T47D (cell line): ENCODE data around the gene TARDBP.
"Not testable (repeated sequence)": the region's sequence is repeated elsewhere in the genome, so short reads cannot be mapped to it uniquely, and the experiment has no call there.

Source experiments
- DNase-seq, 2 experiments: peaks; one replicate each; pipeline versions ENCODE4 v3.0.0 to v3.0.0-alpha.2; 2011 to 2012; ENCODE audit warnings: low read depth in 1 of 2, low spot score in 1 of 2
- JUND ChIP-seq: IDR thresholded peaks from 2 replicates; pipeline ENCODE4 v1.6.1; 2012; ENCODE audit warnings: low read depth
- in situ Hi-C: cut with HindIII; loops from 2 replicates; pipeline ENCODE4 v1.10.0; 2016; ENCODE audit warnings: low sequenced_read_pairs, low pct_unique_long_range_greater_than_20kb

TARDBP gene

DNA sequence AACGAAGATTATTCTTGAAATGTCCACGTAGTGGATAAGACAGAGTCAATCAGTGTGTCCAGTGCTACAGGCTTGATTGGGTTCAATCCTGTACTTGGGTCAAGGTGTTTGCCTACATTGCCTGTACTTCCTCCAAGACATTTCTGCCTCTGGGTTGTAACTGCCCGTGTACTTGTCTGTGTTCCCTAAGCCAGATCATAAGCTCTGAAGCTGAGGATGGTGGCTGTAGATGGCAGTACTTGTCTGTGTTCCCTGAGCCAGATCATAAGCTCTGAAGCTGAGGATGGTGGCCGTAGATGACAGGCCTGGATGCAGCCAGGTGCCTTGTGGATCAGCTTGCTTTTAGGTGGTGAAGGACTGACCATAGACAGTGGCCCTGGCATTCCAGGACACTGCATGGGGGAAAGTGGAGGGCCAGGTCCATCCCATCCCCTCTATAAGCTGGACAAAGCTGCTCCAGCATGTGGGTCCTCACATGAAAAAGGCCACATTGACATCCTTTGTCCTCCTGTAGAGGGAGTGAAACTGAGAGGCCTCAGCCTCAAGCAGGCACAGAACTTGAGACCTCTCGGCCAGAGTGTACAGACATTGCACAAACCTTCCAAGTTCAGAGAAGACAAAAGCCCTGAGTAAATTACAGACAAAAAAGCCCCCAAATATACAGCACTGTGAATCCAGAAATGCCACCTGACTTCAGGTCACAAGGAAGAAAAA, 49.4 kb downstream of the TARDBP start:
- in situ Hi-C loops: no loop called here

DNA sequence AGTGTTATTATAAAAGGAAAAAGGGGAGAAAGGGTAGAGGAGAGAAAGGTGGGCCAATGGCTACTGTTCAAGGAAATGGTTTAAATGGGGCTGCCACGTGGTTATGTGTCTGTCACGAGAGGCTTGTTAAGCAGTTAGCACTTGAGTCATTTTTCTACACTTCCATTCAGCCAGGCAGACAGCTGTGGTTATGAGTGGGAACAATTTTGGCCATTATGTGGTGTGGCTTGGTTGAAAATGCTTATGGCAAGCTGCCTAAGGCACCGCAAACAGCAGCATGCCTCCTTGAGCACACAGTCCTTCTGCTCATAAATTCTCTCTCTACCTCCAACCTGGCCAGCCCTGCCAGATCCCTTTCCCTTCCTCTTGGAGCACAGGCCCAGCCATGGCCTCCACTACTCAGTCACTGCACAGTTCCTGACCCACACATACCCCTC, 50.5 kb downstream of the TARDBP start:
- no peak for DNase-seq
- TF ChIP-seq JUND: no peak
- in situ Hi-C loops: no loop called here

More for the DNA sequence above, 49.4 kb downstream of the TARDBP start:
- peak in 1 of 2 experiments; percentile 32 for DNase-seq
- no peak for TF ChIP-seq JUND

DNA sequence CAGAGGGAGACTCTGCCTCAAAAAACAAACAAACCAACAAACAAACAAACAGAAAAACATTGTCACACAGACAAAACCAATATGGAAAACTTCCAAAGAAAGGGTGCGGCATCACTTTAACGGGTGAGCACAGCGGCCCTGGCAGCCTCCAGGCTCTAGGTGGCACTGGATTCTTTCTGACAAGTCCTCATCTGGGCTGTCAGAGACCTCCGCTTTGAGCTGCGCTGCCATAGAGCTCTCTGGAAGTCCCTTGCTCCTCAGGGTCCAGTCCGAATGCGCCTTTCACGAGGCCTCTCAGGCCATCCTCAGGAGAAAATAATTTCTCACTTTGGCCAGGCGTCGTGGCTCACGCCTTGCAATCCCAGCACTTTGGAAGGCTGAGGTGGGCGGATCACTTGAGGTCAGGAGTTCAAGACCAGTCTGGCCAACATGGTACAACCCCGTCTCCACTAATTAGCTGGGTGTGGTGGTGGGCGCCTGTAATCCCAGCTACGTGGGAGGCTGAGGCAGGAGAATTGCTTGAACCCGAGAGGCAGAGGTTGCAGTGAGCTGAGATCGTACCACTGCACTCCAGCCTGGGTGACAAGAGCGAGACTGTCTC, 51.6 kb downstream of the TARDBP start:
- in situ Hi-C loops: not testable (repeated sequence)
- DNase-seq: peak in 1 of 2 experiments; percentile 60

DNA sequence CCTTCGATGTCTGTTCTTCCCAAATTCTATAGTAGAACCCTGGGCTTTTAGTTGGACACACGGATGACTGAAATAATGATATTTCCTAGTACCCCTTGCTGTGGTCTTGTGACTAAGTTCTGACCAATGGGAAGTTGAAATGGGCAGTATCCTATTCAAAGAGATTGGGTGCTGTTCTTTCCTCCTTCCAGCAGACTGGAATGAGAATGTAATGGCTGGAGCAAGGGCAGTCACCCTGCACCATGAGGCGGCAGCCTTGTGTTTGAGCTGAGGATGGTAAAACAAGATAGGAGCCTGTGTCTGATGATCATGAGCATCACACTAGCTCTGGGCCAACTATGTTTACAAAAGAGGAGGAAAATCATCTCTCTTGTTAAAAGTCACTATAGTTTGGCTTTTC, 52.5 kb downstream of the TARDBP start:
- in situ Hi-C loops: no loop called here
- TF ChIP-seq JUND: no peak
- no peak for DNase-seq

DNA sequence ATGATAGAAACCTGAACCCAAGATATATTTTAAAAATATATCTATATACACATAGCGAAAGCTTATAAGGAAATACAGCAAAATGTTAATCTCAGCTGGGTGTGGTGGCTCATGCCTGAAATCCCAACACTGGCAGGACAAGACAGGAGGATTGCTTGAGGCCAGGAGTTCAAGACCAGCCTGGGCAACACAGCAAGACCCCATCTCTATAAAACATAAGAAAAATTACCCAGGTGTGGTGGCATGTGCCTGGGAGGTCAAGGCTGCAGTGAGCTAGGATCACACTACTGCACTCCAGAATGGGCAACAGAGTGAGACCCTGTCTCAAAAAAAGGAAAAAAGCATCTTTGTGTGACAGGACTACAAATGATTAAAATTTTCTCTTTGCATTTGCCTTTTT, 53.3 kb downstream of the TARDBP start:
- in situ Hi-C loops: no loop called here
- no peak for TF ChIP-seq JUND

DNA sequence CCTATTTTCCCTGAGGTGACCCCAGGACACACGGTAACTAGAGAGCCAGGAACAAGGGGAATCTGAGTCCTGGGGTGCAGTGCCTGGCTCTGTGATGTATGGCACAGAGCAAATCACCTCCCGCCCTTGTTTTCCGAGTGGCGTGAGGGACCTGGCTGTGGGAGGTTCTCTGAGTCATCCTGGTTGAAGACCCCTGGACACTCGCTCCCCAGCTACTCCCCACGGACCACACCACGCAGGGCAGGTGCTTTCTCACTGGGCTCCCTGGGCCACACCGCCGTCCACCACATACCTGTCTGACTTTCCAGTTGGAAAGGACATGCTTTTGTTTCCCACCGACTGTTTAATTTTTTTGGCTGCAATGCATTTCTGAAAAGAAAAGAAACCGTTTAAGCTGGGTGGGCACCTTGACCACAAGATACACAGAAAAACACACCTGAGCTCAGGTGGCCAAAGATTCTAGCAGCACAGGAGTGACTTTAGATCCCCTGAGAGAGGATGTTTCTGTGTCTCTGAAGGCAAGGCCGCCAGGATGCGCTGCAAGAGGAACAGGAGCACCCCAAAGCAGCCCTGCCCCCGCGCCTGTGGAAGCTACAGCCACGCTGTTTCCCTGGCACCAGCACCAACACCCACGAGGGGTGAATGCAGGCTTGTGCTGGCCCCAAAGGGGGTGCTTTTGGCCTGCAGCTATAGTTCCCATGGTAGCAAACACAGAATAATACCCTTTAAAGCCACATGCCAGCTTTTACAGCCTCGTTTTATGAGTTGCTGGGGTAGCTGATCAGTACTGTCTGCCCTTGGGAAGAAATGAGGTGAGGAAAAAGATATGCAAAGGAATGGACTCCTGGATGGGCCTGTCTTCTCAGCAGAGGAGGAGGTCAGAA, 55.5 kb downstream of the TARDBP start:
- TF ChIP-seq JUND: no peak
- in situ Hi-C loops: no loop called here
- no peak for DNase-seq

More for the DNA sequence above, 53.3 kb downstream of the TARDBP start:
- no peak for DNase-seq

DNA sequence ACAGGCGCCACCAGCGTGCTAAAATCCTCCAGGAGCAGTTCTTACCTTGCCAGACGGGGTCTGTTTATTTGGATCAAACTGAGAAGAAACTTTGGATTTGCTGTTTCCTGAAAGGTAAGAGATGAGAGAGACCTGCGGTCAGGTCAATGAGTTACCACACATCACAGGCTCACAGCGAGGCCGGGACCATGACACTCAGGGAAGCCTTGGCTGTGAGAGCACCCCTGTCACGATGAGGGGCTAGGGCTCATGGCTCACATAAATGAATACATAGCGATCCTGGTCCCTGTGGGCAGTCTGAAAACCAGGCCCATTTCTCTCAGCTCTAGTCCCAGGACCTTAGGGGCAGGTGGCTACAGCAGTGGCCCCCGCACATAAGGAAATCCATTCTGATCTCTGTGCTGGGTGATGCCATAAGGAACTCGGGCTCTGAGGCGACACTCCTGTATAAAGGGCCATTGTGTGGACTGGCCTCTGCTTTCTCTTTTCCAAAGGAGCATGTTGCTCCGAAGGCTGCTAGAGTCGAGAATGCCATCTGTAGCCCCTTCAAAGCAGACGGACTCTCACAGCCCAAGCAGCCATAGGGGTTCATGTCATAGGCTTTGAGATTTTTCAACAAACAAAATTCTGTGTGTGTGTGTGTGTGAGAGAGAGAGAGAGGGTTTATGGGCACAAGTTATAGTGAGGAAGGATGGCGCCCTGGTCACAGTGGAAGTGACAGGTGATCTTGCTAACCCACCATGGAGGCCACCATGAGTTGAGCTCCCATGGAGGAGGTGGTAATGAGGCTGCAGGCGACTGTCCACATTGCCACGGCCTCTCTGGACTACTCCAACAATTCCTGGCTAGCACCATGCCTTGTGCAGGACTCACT, 56.4 kb downstream of the TARDBP start:
- in situ Hi-C loops: no loop called here
- no peak for TF ChIP-seq JUND
- DNase-seq: no peak

DNA sequence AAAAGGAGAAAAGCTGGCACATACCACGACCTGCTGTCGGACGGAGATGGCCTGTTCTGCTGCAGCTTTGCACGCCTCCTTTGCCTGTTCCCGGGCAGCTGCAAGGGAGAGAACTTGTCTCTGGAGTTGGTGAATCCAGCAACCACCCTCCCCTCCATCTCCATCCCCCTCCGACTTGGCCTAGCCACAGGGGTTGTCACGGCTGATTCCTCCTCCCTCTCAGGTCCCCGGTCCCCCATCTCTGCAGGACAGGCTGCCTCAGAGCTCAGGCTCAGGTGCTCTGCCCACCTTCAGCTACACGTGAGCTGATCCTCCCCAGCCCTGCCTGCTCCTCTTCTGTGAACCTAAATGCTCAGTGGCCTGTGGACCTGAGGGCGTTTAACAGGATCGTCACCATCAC, 58.4 kb downstream of the TARDBP start:
- no peak for DNase-seq
- in situ Hi-C loops: no loop called here
- no peak for TF ChIP-seq JUND

DNA sequence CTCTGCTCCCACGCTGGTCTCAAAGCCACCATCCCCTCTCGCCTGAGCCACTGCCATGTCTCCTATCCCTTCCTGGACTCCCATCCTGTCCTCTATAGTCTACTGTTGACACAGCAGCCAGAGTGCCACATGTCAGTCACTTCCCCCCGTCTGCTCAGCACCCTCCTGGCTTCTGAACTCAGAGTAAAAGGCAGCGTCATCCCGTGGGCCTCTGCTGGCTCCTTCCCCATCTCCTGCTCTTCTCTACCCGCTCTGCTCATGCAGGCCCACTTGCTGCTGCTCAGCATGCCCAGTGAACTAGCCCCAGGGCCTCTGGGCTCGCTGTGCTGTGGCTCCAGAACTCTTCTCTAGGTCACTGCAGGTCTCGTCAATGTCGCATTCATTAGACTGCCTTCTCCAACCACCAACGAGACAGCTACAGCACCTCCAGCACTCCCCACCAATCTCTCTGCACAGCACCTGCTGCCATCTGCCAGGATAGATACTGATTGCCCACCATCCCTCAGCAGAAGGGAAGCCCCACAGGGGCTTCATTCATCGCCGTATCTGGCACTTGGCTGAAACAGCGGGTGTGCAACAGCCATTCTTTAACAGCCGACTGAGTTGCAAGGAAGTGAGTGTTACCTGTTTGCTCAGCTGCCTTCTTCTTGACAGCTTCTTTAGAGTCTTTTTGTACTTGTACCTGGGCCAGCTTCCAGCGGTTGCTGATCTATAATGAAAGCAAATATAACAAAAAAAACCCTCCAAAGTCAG, 59.2 kb downstream of the TARDBP start:
- DNase-seq: peak in 1 of 2 experiments; percentile 27
- in situ Hi-C loops: no loop called here
- no peak for TF ChIP-seq JUND

DNA sequence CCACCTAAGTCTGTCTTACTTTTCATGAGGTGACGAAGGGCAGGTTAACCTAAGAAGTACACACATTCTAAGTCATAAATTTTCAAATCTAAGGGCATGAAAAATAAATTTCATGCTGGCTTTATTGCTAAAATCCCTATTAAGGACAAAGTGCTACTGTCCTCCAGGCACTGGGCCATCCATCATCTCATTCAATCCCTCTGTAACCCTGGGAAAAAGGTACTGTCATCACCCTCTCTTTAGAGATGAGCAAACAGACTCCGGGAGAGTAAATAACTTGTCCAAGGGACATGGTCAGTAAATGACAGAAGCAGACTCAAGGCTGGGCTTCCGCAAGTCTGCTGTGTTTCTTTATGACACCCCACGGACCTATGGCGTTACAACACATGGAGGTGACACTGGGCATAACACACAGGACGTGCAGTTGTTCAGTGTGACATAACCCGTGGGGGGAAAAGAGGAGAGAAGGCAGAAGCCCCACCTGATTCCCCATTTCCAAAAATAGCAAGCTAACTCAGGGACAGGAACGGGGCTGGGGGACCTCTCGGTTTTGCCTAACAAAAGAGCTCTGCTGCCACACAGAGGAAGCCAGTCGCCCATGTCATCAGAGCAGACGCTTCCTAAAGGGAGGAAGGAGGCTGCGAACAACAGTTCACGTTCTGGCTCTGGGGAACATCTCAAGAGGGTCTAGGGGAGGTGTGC, 59.9 kb downstream of the TARDBP start:
- no peak for TF ChIP-seq JUND
- peak in 1 of 2 experiments; percentile 34 for DNase-seq
- in situ Hi-C loops: no loop called here

DNA sequence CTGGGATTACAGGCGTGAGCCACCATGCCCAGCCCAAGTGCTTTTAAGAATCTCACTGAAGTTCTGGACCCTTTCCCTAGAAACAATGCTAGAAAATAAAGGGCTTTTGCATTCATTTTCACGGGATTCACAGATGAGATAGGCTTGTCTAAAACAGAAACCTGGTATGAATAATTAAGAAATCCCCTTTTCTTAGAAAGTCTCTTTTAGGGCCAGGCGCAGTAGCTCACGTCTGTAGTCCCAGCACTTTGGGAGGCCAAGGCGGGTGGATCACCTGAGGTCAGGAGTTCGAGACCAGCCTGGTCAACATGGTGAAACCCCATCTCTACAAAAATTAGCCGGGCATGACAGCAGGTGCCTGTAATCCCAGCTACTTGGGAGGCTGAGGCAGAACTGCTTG, 60.9 kb downstream of the TARDBP start:
- DNase-seq, in situ Hi-C loops: not testable (repeated sequence)
